GM20000 (cell line): Measurements from ENCODE around the gene PRR14.
A peak's percentile ranks its signal among the peaks of the same experiment; 100 is the strongest.

Source experiments
- DNase-seq: peaks from one replicate; pipeline ENCODE4 v3.0.0; 2012; ENCODE audit warnings: low spot score
- TF ChIP-seq, protein P1 (sequence below): IDR thresholded peaks from 2 replicates; pipeline ENCODE4 v1.5.1; 2012; ENCODE audit warnings: mild to moderate bottlenecking, control low read depth; ENCODE audit errors: extremely low read depth, missing control alignments

Gene PRR14

DNA sequence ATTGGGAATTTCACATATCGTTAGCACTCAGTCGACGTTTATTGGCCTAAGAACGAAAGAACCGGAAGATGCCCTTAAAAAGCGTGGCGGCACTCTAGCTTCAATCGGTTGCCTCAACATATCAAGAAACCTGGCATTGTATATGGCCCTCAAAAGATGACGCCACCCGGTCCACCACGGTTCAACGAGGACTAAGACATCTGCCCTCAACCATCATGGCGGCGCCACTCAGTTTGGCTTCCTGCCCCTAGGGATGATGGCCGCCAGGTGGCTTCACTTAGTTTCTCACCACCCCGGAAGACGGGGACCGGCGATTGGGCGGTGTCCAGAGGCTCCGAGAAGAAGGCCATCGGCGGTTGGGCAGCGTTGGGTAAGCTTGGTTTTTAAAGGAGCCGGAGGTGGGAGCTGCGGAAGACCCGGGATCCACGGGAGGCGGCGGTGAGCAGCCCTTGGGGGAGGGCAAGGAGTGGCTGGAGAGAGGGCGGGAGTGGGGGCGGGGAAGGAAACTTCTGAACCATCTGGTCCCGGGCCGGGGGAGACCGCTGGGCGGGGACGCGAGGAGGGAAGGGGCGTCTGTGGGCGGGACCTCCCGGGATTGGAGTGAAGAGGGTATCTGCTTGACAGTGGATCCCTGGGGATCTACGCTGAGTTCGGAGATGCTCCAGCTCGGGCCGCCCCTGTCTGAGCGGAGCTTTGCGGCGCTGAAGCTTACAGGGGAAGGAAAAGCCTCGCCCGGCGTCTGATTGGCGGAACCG, at the start of gene PRR14:
Gene PRR14 (plus strand): TSS at position 592 of the 755 bp plus-strand sequence. CDS start 686 bp downstream, outside the sequence.
- DNase-seq: peak; percentile 93
- TF ChIP-seq, protein P1, sequence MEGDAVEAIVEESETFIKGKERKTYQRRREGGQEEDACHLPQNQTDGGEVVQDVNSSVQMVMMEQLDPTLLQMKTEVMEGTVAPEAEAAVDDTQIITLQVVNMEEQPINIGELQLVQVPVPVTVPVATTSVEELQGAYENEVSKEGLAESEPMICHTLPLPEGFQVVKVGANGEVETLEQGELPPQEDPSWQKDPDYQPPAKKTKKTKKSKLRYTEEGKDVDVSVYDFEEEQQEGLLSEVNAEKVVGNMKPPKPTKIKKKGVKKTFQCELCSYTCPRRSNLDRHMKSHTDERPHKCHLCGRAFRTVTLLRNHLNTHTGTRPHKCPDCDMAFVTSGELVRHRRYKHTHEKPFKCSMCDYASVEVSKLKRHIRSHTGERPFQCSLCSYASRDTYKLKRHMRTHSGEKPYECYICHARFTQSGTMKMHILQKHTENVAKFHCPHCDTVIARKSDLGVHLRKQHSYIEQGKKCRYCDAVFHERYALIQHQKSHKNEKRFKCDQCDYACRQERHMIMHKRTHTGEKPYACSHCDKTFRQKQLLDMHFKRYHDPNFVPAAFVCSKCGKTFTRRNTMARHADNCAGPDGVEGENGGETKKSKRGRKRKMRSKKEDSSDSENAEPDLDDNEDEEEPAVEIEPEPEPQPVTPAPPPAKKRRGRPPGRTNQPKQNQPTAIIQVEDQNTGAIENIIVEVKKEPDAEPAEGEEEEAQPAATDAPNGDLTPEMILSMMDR: no peak

DNA sequence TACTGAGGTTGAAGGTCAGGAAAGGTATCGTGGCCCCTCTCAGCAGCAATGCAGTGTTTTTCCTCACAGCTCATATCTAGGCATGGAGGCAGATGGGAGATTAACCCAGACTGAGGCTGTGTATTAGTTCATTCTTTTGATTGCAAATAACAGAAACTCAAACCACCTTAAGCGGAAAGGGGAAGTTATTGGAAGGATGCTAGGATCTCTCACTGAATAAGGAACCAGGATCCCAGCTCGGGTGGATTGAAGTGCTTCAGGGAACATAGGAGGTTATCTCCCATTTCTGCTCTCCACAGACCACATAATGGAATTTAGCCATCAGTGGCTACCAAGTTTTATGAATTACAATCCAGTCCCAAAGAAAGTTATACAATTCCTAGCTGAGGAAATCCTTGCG, 48.8 kb upstream of the PRR14 start:
- TF ChIP-seq, protein P1: no peak
- DNase-seq: no peak

DNA sequence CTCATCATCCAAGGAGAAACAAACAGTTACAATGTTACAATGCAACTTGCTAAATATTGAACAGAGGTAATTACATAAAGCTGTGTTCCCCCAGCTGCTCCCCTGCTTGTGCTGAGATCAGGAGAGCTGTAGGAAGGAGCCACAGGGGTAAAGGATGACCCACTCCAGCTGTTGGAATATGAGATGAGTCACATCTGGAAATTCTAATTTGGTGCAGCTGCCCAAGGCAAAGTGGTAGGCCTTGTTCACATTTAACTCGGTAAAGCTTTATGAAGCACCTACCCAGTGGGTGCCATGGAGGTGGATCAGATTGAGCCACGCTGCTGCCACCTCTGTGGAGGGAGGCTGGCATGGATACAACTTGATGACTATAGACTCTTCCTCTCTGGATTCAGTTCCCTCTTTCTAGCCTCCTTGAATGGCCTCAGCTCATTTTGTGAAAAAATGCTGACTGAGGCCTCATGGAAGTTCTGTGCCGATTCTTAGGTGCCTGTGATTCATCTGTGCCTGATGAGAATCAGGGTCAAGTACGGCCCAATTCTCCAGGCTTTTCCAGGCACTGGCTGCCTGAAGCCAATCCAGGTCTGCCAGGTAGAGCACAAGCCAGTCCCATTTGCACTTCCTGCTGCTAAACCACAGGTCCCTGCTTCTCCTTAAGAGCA, 48.0 kb upstream of the PRR14 start:
- DNase-seq: no peak
- TF ChIP-seq, protein P1: no peak

DNA sequence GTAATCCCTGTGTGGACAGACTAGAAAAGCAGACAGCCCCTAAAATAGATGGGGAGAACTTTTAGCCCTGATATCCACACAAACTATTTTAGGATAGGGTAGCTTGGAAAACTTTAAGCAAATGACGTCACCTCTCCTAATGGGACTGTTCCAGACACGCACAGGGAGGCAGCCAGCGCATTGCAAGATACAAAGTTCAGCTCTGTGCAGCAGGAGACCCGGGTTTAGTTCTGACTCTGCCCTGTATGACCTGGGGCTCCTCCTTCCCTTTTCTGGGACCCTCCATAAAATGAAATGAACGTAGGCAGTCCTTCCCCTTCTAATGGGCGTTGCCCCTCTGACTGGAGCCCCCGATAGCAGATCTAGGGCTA, 46.8 kb upstream of the PRR14 start:
- no peak for DNase-seq
- TF ChIP-seq, protein P1: no peak

DNA sequence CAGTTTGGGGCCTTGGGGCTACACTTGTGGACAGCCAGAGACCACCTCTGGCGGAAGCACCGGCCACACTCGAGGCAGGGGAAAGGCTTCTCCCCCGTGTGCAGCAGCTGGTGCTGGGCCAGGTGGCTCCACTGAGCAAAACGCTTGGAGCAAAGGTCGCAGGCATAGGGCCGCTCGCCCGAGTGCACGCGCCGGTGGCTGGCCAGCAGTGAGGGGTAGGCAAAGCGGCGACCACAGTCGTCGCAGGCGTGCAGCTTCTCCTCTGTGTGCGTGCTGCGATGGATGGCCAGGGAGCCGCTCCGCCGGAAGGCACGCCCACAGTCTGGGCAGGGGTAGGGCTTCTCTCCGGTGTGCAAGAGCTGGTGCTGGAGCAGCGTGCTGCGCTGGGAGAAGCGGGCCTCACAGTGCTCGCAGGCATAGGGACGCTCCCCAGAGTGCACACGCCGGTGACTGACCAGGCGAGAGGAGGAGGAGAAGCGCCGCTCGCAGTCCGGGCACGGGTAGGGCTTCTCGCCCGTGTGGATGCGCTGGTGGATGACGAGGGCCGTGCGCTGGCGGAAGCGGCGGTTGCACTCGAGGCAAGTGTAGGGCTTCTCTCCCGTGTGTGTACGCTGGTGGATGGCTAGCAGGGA, 46.3 kb upstream of the PRR14 start:
- TF ChIP-seq, protein P1: no peak
- DNase-seq: no peak

DNA sequence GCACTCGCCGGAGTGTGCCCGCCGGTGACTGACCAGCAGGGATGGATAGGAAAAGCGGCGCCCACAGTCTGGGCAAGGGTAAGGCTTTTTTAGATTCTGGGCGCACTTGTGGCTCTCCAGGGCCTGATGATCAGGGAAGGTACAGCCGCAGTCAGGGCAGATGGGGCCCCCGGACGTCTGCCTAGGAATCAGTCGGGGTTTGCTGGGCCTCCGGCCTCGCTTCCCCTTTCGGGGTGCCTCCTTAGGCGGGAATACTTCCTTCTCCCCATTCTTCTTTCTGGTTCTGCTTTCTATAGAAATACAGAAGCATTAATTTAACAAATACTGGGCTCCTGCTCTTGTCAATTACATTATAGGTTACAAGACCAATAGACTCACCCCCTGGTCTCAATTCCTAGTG, 45.6 kb upstream of the PRR14 start:
- DNase-seq: no peak
- TF ChIP-seq, protein P1: no peak

DNA sequence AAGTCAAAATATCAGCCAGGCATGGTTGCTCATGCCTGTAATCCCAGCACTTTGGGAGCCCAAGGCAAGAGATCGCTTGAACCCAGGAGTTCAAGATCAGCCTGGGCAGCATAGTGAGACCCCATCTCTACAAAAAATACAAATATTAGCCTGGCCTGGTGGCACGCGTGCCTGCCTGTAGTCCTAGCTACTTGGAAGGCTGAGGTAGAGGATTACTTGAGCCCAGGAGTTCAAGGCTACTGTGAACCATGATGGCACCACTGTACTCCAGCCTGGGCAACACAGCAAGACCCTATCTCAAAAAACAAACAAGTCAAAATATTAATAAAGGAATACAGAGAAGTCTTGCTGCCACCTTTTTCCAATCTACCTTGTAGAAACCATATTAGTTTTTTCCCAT, 44.8 kb upstream of the PRR14 start:
- no peak for DNase-seq
- TF ChIP-seq, protein P1: no peak
